CD4-positive, CD25-positive, alpha-beta regulatory T cell (primary cell): Measurements from ENCODE around the gene CNTD1. TPM values are rescaled to one million over a fixed set of nuclear protein-coding genes. Genes with fewer than 3 reads are reported as not detected.

Source experiments
- ATAC-seq, 2 donors: fragments of 150-1000 bp; cut with Tn5 transposase; one replicate each; pipeline ENCODE4 v1.10.0; 2021; ENCODE audit warnings: low read depth in 2 of 2, moderate number of reproducible peaks in 2 of 2, moderate library complexity in 1 of 2
- DNase-seq, 3 donors: peaks; one replicate each; pipeline versions ENCODE4 v3.0.0 to v3.0.0-alpha.2; 2012 to 2022; ENCODE audit warnings: mixed read lengths in 1 of 3
- H3K27ac ChIP-seq: one replicate; pipeline ENCODE4 v1.7.0; 2013; ENCODE audit warnings: mild to moderate bottlenecking, low read length; ENCODE audit not compliant: insufficient read depth, poor library complexity, severe bottlenecking
- H3K27me3 ChIP-seq: one replicate; pipeline ENCODE4 v1.7.0; 2013; ENCODE audit warnings: low read length; ENCODE audit not compliant: control insufficient read depth, insufficient read depth
- H3K36me3 ChIP-seq: one replicate; pipeline ENCODE4 v1.7.0; 2013; ENCODE audit warnings: mild to moderate bottlenecking, low read length, moderate library complexity; ENCODE audit not compliant: control insufficient read depth, insufficient read depth
- H3K4me1 ChIP-seq: 2 replicates; pipeline ENCODE4 v1.7.0; 2013; ENCODE audit warnings: mild to moderate bottlenecking, low read length; ENCODE audit not compliant: insufficient read depth, control insufficient read depth, poor library complexity, severe bottlenecking
- H3K4me3 ChIP-seq: one replicate; pipeline ENCODE4 v1.7.0; 2013; ENCODE audit warnings: low read depth, mild to moderate bottlenecking, low read length, moderate library complexity
- H3K9me3 ChIP-seq, 2 experiments: 1 replicate in 1 of 2; 2 replicates in 1 of 2; pipeline ENCODE4 v1.7.0; 2013; ENCODE audit warnings: low read length in 2 of 2, mild to moderate bottlenecking in 1 of 2, moderate library complexity in 1 of 2; ENCODE audit not compliant: control insufficient read depth in 2 of 2
- H3K27ac Mint-ChIP-seq, 3 donors: one replicate each; pipeline ENCODE4 v1.8.0; 2020 to 2022; ENCODE audit warnings: mild to moderate bottlenecking in 3 of 3, mixed read lengths in 3 of 3, moderate library complexity in 2 of 3
- H3K27me3 Mint-ChIP-seq: one replicate; pipeline ENCODE4 v1.8.0; 2022; ENCODE audit warnings: mild to moderate bottlenecking, mixed read lengths
- H3K36me3 Mint-ChIP-seq: one replicate; pipeline ENCODE4 v1.8.0; 2020; ENCODE audit warnings: mixed read lengths
- H3K4me1 Mint-ChIP-seq, 4 donors: one replicate each; pipeline ENCODE4 v1.8.0; 2020 to 2022; ENCODE audit warnings: mixed read lengths in 4 of 4, mild to moderate bottlenecking in 1 of 4
- H3K4me3 Mint-ChIP-seq, 4 donors: one replicate each; pipeline ENCODE4 v1.8.0; 2020 to 2022; ENCODE audit warnings: mild to moderate bottlenecking in 4 of 4, mixed read lengths in 4 of 4, moderate library complexity in 3 of 4
- H3K9me3 Mint-ChIP-seq, 7 donors: one replicate each; pipeline ENCODE4 v1.8.0; 2020 to 2022; ENCODE audit warnings: mixed read lengths in 7 of 7, mild to moderate bottlenecking in 3 of 7, moderate library complexity in 2 of 7
- polyA plus RNA-seq, 4 donors: library from polyadenylated mRNA; unstranded; fragments of 300-500 nt; fragmentation: Illumina TruSeq; gene quantifications; one replicate each; pipeline ENCODE4 v1.2.3, GENCODE V29; 2021
- total RNA-seq: library from RNA; stranded (reverse); gene quantifications from one replicate; pipeline ENCODE4 v1.2.3, GENCODE V29; 2022

The CNTD1 gene
- total and polyA plus RNA-seq, 5 donors from 2014 or later = 0.15 to 0.42 (median 0.28) TPM; not detected in 1

GRCh38 chr17:42832934-42833766 is 34.5 kb downstream of the CNTD1 start, which contains the start of gene PSME3:
PSME3 (plus strand) TSS chr17:42833397; CDS start chr17:42833632, 235 bp downstream.
- H3K36me3 Mint-ChIP-seq = peaks cover 12% of the 10 kb centered on the region
- peaks cover 0 to 3% (median 0%) of the 10 kb centered on the region in 7 donors for H3K9me3 Mint-ChIP-seq
- peaks cover 8 to 29% (median 18%) of the 10 kb centered on the region in 4 donors for H3K4me1 Mint-ChIP-seq
- H3K27ac Mint-ChIP-seq = peak within 1 kb of the TSS; percentile 97 to 99 (median 98)
- no peaks in the 10 kb centered on the region for H3K27me3 ChIP-seq
- H3K27me3 Mint-ChIP-seq = peaks cover 10% of the 10 kb centered on the region
- H3K9me3 ChIP-seq = no peaks in the 10 kb centered on the region
- DNase-seq (peak; percentile 88 to 94 (median 90)), ATAC-seq (peak; percentile 88 to 91)
- peak within 1 kb of the TSS; percentile 95 to 99 (median 98) for H3K4me3 Mint-ChIP-seq
- H3K36me3 ChIP-seq = peaks cover 18% of the 10 kb centered on the region
- H3K4me3 ChIP-seq = peak within 1 kb of the TSS; percentile 97
- peak within 1 kb of the TSS; percentile 94 for H3K27ac ChIP-seq
- peaks cover 13% of the 10 kb centered on the region for H3K4me1 ChIP-seq

- Histone ChIP-seq H3K27ac (peak overlapping the region; percentile 94), H3K27me3 (no peaks in the 10 kb centered on the region), H3K9me3 (no peaks in the 10 kb centered on the region), H3K36me3 (peaks cover 25% of the 10 kb centered on the region), H3K4me1 (peaks cover 13% of the 10 kb centered on the region), H3K4me3 (peak overlapping the region; percentile 97)
- Mint-ChIP-seq H3K9me3 (peaks cover 0 to 3% (median 0%) of the 10 kb centered on the region in 7 donors), H3K36me3 (peaks cover 16% of the 10 kb centered on the region), H3K4me3 (peak overlapping the region; percentile 95 to 99 (median 98)), H3K27me3 (peaks cover 5% of the 10 kb centered on the region), H3K27ac (peak overlapping the region; percentile 85 to 99 (median 98)), H3K4me1 (peaks cover 8 to 29% (median 20%) of the 10 kb centered on the region in 4 donors)
- DNase-seq (no peak), ATAC-seq (no peak)
Observed at GRCh38 chr17:42833767-42834422, 35.2 kb downstream of the CNTD1 start.

GRCh38 chr17:42835732-42836131 is 37.1 kb downstream of the CNTD1 start:
- H3K4me1 ChIP-seq = peaks cover 13% of the 10 kb centered on the region
- H3K4me3 Mint-ChIP-seq = peak overlapping the region in 1 of 4 donors; percentile 44
- H3K36me3 Mint-ChIP-seq = peaks cover 23% of the 10 kb centered on the region
- no peak overlapping the region for H3K4me3 ChIP-seq
- H3K9me3 ChIP-seq = no peaks in the 10 kb centered on the region
- DNase-seq (no peak), ATAC-seq (no peak)
- peaks cover 42% of the 10 kb centered on the region for H3K36me3 ChIP-seq
- no peak overlapping the region for H3K27ac ChIP-seq
- H3K27ac Mint-ChIP-seq = peak overlapping the region in 1 of 3 donors; percentile 52
- peaks cover 8 to 29% (median 19%) of the 10 kb centered on the region in 4 donors for H3K4me1 Mint-ChIP-seq
- H3K9me3 Mint-ChIP-seq = peaks cover 0 to 3% (median 0%) of the 10 kb centered on the region in 7 donors
- no peaks in the 10 kb centered on the region for H3K27me3 Mint-ChIP-seq
- no peaks in the 10 kb centered on the region for H3K27me3 ChIP-seq

GRCh38 chr17:42841975-42842685 is 43.5 kb downstream of the CNTD1 start:
- no peak for ATAC-seq
- Mint-ChIP-seq H3K4me3 (no peak overlapping the region), H3K4me1 (peaks cover 0 to 7% (median 3%) of the 10 kb centered on the region in 4 donors), H3K9me3 (no peaks in the 10 kb centered on the region), H3K27me3 (no peaks in the 10 kb centered on the region), H3K27ac (peak overlapping the region in 1 of 3 donors; percentile 22), H3K36me3 (peaks cover 44% of the 10 kb centered on the region)
- Histone ChIP-seq H3K9me3 (no peaks in the 10 kb centered on the region), H3K36me3 (peaks cover 79% of the 10 kb centered on the region), H3K27me3 (no peaks in the 10 kb centered on the region), H3K27ac (no peak overlapping the region), H3K4me1 (no peaks in the 10 kb centered on the region), H3K4me3 (no peak overlapping the region)
- no peak for DNase-seq

GRCh38 chr17:42843358-42843934 is 44.8 kb downstream of the CNTD1 start:
- ATAC-seq = no peak

GRCh38 chr17:42844271-42844670 is 45.6 kb downstream of the CNTD1 start, which contains the start of gene AOC2:
AOC2 (plus strand) TSS chr17:42844580; CDS start chr17:42844627, 47 bp downstream.
- ATAC-seq = no peak
- peak within 1 kb of the TSS in 1 of 3 donors; percentile 63 for H3K27ac Mint-ChIP-seq
- peaks cover 59% of the 10 kb centered on the region for H3K36me3 ChIP-seq
- H3K9me3 ChIP-seq = no peaks in the 10 kb centered on the region
- peaks cover 29% of the 10 kb centered on the region for H3K36me3 Mint-ChIP-seq
- no peak for DNase-seq
- no peak within 1 kb of the TSS for H3K4me3 ChIP-seq
- no peaks in the 10 kb centered on the region for H3K27me3 ChIP-seq
- H3K9me3 Mint-ChIP-seq = no peaks in the 10 kb centered on the region
- H3K27ac ChIP-seq = no peak within 1 kb of the TSS
- H3K4me1 ChIP-seq = no peaks in the 10 kb centered on the region
- H3K4me3 Mint-ChIP-seq = peak within 1 kb of the TSS in 1 of 4 donors; percentile 33
- H3K27me3 Mint-ChIP-seq = no peaks in the 10 kb centered on the region
- no peaks in the 10 kb centered on the region for H3K4me1 Mint-ChIP-seq

More at GRCh38 chr17:42843358-42843934, 44.8 kb downstream of the CNTD1 start:
- H3K9me3 Mint-ChIP-seq = no peaks in the 10 kb centered on the region
- no peak overlapping the region for H3K27ac ChIP-seq
- no peak overlapping the region for H3K4me3 Mint-ChIP-seq
- no peak overlapping the region for H3K4me3 ChIP-seq
- no peaks in the 10 kb centered on the region for H3K9me3 ChIP-seq
- peaks cover 67% of the 10 kb centered on the region for H3K36me3 ChIP-seq
- peaks cover 0 to 4% (median 0%) of the 10 kb centered on the region in 4 donors for H3K4me1 Mint-ChIP-seq
- no peaks in the 10 kb centered on the region for H3K27me3 Mint-ChIP-seq
- H3K36me3 Mint-ChIP-seq = peaks cover 37% of the 10 kb centered on the region
- H3K27ac Mint-ChIP-seq = peak overlapping the region in 1 of 3 donors; percentile 20
- no peaks in the 10 kb centered on the region for H3K4me1 ChIP-seq
- DNase-seq = peak in 2 of 3 donors; percentile 18 to 21
- no peaks in the 10 kb centered on the region for H3K27me3 ChIP-seq
